H1 (cell line): ENCODE results near the gene EIF2AK2. TPM values are rescaled to one million over a fixed set of nuclear protein-coding genes. Genes with fewer than 3 reads are reported as not detected.

Experiments used
- ASH2L ChIP-seq: fragments of 200-600, 300-600 bp; sonication (generic); IDR thresholded peaks from one replicate; pipeline ENCODE4 v1.7.1; 2017; ENCODE audit warnings: low read length
- ATF3 ChIP-seq: IDR thresholded peaks from 2 replicates; pipeline ENCODE4 v1.6.1; 2011; ENCODE audit warnings: low read depth, mild to moderate bottlenecking, low read length; ENCODE audit not compliant: insufficient read depth
- BRCA1 ChIP-seq: IDR thresholded peaks from 2 replicates; pipeline ENCODE4 v1.6.1; 2012; ENCODE audit warnings: low read depth, low read length, improper control_type of control experiment
- CTBP2 ChIP-seq: IDR thresholded peaks from 2 replicates; pipeline ENCODE4 v1.7.0; 2011; ENCODE audit warnings: borderline replicate concordance, mild to moderate bottlenecking, moderate library complexity, mixed read lengths, low read length; ENCODE audit not compliant: insufficient read depth, insufficient read length
- JUND ChIP-seq: IDR thresholded peaks from 2 replicates; pipeline ENCODE4 v1.6.1; 2011; ENCODE audit warnings: mild to moderate bottlenecking, improper control_type of control experiment, low read length
- RXRA ChIP-seq: IDR thresholded peaks from 2 replicates; pipeline ENCODE4 v1.6.1; 2011; ENCODE audit warnings: low read depth, mild to moderate bottlenecking, low read length, moderate library complexity; ENCODE audit not compliant: insufficient read depth
- TBP ChIP-seq: IDR thresholded peaks from 2 replicates; pipeline ENCODE4 v1.6.1; 2011; ENCODE audit warnings: low read depth, low read length, improper control_type of control experiment
- polyA plus RNA-seq, 7 experiments: library from polyadenylated mRNA; depleted of rRNA in 3 of 7; stranded (reverse) in 5 of 7; unstranded in 2 of 7; fragments of >200 nt in 5 of 7; fragments of 200-250 nt in 2 of 7; gene quantifications; 1 replicate in 5 of 7; 2 replicates in 1 of 7; 4 replicates in 1 of 7; pipeline versions ENCODE4 v1.2.1 to v1.2.3, GENCODE V29; 2011 to 2013; ENCODE audit warnings: missing spikeins in 2 of 7, mixed read lengths in 2 of 7
- total RNA-seq: library from RNA; stranded (reverse); fragmentation: NEBNext Ultra II Directional; extraction: Animal tissue kit (Norgen Biotek cat#: 25700); gene quantifications from 2 replicates; pipeline ENCODE4 v1.2.1, GENCODE V29; 2021

EIF2AK2 gene
- total and polyA plus RNA-seq, 2 of the 8 experiments (the other 6 are each of a cell fraction or from before 2014, with no cell fraction given): 13.1 to 46.9 TPM

DNA sequence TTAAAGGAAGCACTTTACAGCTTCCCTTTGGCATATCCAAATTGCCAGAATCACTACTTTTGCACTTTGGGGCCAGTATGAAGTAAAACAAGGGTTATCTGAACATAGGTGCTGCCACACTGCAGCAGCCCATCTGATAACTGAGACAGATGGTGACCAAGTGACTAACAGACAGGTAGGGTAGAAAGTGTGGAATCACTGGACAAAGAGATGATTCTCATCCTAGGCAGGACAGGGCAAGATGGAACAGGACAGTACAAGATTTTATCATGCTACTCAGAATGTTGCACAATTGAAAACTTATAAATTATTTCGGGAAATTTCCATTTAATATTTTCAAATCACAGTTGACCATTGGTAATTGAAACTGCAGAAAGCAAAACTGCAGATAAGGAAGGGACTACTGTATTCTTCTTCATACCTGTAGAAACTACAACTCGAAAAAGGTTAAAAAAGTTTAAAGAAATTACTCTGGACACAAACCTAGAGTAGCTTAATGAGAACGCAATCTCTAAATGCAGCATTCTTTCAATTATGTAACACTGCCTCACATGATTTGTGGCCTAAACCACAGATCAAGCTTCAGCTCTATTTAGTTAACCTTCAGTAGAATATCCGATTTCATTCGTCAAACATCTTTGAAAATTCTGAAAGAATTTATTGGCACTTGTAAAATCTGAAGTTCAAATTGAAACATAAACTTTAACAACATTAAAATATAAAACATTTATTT, 104.0 kb downstream of the EIF2AK2 start (continued):
- TF ChIP-seq CTBP2: no peak
- TF ChIP-seq BRCA1: no peak
- no peak for TF ChIP-seq RXRA
- TF ChIP-seq ASH2L: no peak
- TF ChIP-seq TBP: no peak
- no peak for TF ChIP-seq ATF3
- TF ChIP-seq JUND: no peak

Other genes with a start within 250 kb of the EIF2AK2 start
- 38.9 and 47.0 TPM in 2 replicates for gene STRN, start 190.4 kb downstream of the EIF2AK2 start, total RNA-seq
- 6.4 and 8.3 TPM in 2 replicates for gene STRN, start 190.4 kb downstream of the EIF2AK2 start, polyA plus RNA-seq (2011; rRNA removed)
- 11.3 and 12.6 TPM in 2 replicates for gene HEATR5B, start 72.6 kb downstream of the EIF2AK2 start, total RNA-seq
- gene HEATR5B, start 72.6 kb downstream of the EIF2AK2 start, polyA plus RNA-seq (2011; rRNA removed): 5.5 and 7.0 TPM in 2 replicates
- gene GPATCH11, start 72.5 kb downstream of the EIF2AK2 start, total RNA-seq: 2.7 and 3.4 TPM in 2 replicates
- gene GPATCH11, start 72.5 kb downstream of the EIF2AK2 start, polyA plus RNA-seq (2011; rRNA removed): 0.38 and 0.60 TPM in 2 replicates
- gene SULT6B1, start 31.7 kb upstream of the EIF2AK2 start, total RNA-seq: not detected in 2 replicates
- gene SULT6B1, start 31.7 kb upstream of the EIF2AK2 start, polyA plus RNA-seq (2011; rRNA removed): not detected in 2 replicates
- gene CEBPZOS, start 39.5 kb upstream of the EIF2AK2 start, total RNA-seq: 43.5 and 43.6 TPM in 2 replicates
- 20.5 and 27.3 TPM in 2 replicates for gene CEBPZOS, start 39.5 kb upstream of the EIF2AK2 start, polyA plus RNA-seq (2011; rRNA removed)
- 186 and 201 TPM in 2 replicates for gene CEBPZ, start 74.6 kb upstream of the EIF2AK2 start, total RNA-seq
- 14.7 and 19.1 TPM in 2 replicates for gene CEBPZ, start 74.6 kb upstream of the EIF2AK2 start, polyA plus RNA-seq (2011; rRNA removed)
- gene NDUFAF7, start 74.7 kb upstream of the EIF2AK2 start, total RNA-seq: 46.8 and 56.0 TPM in 2 replicates
- 34.0 and 50.2 TPM in 2 replicates for gene NDUFAF7, start 74.7 kb upstream of the EIF2AK2 start, polyA plus RNA-seq (2011; rRNA removed)
- gene PRKD3, start 167.9 kb upstream of the EIF2AK2 start, total RNA-seq: 55.2 and 63.3 TPM in 2 replicates
- gene PRKD3, start 167.9 kb upstream of the EIF2AK2 start, polyA plus RNA-seq (2011; rRNA removed): 10.0 and 12.0 TPM in 2 replicates
- 3.9 and 4.0 TPM in 2 replicates for gene QPCT, start 187.7 kb upstream of the EIF2AK2 start, total RNA-seq
- gene QPCT, start 187.7 kb upstream of the EIF2AK2 start, polyA plus RNA-seq (2011; rRNA removed): 4.3 TPM in 2 replicates